ENCODE data around the gene RNGTT. TPM values are rescaled to one million over a fixed set of nuclear protein-coding genes. Genes with fewer than 3 reads are reported as not detected.

Gene RNGTT
- total RNA-seq, 3 donors from 2014 or later = 8.4 to 11.6 (median 9.4) TPM

GRCh38 chr6:88637761-88638545, 325.5 kb downstream of the RNGTT start:
- TF ChIP-seq, protein P1, sequence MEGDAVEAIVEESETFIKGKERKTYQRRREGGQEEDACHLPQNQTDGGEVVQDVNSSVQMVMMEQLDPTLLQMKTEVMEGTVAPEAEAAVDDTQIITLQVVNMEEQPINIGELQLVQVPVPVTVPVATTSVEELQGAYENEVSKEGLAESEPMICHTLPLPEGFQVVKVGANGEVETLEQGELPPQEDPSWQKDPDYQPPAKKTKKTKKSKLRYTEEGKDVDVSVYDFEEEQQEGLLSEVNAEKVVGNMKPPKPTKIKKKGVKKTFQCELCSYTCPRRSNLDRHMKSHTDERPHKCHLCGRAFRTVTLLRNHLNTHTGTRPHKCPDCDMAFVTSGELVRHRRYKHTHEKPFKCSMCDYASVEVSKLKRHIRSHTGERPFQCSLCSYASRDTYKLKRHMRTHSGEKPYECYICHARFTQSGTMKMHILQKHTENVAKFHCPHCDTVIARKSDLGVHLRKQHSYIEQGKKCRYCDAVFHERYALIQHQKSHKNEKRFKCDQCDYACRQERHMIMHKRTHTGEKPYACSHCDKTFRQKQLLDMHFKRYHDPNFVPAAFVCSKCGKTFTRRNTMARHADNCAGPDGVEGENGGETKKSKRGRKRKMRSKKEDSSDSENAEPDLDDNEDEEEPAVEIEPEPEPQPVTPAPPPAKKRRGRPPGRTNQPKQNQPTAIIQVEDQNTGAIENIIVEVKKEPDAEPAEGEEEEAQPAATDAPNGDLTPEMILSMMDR (IDR thresholded peaks at IDR 0.05) = no peak
- no peak for DNase-seq
- Histone ChIP-seq H3K9me3 (no peaks in the 10 kb centered on the region), H3K36me3 (ENCODE audit: low read depth) (no peaks in the 10 kb centered on the region), H3K4me1 (ENCODE audit: low read depth) (peaks cover 5% of the 10 kb centered on the region), H3K4me3 (no peak overlapping the region)
- ATAC-seq = no peak
- intact Hi-C loops (cut with DNase I, micrococcal nuclease) = no loop called here

- TF ChIP-seq, protein P1 (IDR thresholded peaks at IDR 0.05) = no peak
- Histone ChIP-seq H3K4me3 (no peak overlapping the region), H3K9me3 (no peaks in the 10 kb centered on the region), H3K4me1 (ENCODE audit: low read depth) (no peaks in the 10 kb centered on the region), H3K36me3 (ENCODE audit: low read depth) (no peaks in the 10 kb centered on the region)
- intact Hi-C loops (cut with DNase I, micrococcal nuclease) = no loop called here
- no peak for DNase-seq
- no peak for ATAC-seq
Observed at GRCh38 chr6:88636871-88637270, 326.5 kb downstream of the RNGTT start.

- intact Hi-C loops (cut with DNase I, micrococcal nuclease) = no loop called here
- ATAC-seq (no peak), DNase-seq (no peak)
- TF ChIP-seq, protein P1 (IDR thresholded peaks at IDR 0.05) = no peak
- H3K4me1 ChIP-seq (ENCODE audit: low read depth) = no peaks in the 10 kb centered on the region
- H3K4me3 ChIP-seq = no peak overlapping the region
- no peaks in the 10 kb centered on the region for H3K36me3 ChIP-seq (ENCODE audit: low read depth)
- H3K9me3 ChIP-seq = no peaks in the 10 kb centered on the region
Observed at GRCh38 chr6:88633782-88634181, 329.6 kb downstream of the RNGTT start.

DNA sequence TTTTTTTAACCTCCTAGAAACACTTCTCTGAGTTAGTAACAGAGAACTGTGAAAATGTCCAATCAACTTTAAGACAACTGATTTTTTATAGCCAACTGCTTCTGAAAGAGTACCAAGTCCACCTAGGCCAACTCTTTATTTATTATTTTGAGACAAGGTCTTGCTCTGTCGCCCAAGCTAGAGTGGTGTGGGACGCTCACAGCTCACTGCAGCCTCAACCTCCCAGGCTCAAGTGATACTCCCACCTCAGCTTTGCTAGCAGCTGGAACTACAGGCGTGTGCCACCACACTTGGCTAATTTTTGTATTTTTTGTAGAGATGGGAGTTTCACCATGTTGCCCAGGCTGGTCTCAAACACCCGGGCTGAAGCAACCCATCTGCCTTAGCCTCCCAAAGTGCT, 331.6 kb downstream of the RNGTT start:
- intact Hi-C loops (cut with DNase I, micrococcal nuclease) = no loop called here
- H3K4me1 ChIP-seq (ENCODE audit: low read depth) = no peaks in the 10 kb centered on the region
- no peaks in the 10 kb centered on the region for H3K36me3 ChIP-seq (ENCODE audit: low read depth)
- DNase-seq = no peak
- TF ChIP-seq, protein P1 (IDR thresholded peaks at IDR 0.05) = no peak
- H3K4me3 ChIP-seq = no peak overlapping the region
- no peaks in the 10 kb centered on the region for H3K9me3 ChIP-seq
- ATAC-seq = no peak

GRCh38 chr6:88629838-88630494, 333.5 kb downstream of the RNGTT start:
- DNase-seq (peak in 1 of 3 donors; percentile 11), ATAC-seq (no peak)
- H3K4me3 ChIP-seq = no peak overlapping the region
- no peaks in the 10 kb centered on the region for H3K36me3 ChIP-seq (ENCODE audit: low read depth)
- TF ChIP-seq, protein P1 (IDR thresholded peaks at IDR 0.05) = no peak
- no peaks in the 10 kb centered on the region for H3K9me3 ChIP-seq
- no peaks in the 10 kb centered on the region for H3K4me1 ChIP-seq (ENCODE audit: low read depth)
- intact Hi-C loops (cut with DNase I, micrococcal nuclease) = no loop called here
